Mucosa of gallbladder (tissue), 1 donor: ENCODE measurements around the gene PSMA7. TPM values are rescaled to one million over a fixed set of nuclear protein-coding genes. Genes with fewer than 3 reads are reported as not detected.
"Not testable (repeated sequence)": the region's sequence is repeated elsewhere in the genome, so short reads cannot be mapped to it uniquely, and the experiment has no call there.

Source experiments
- DNase-seq: peaks from one replicate; pipeline ENCODE4 v3.0.0-alpha.2; 2020; ENCODE audit warnings: low spot score
- total RNA-seq: library from RNA; stranded (reverse); gene quantifications from one replicate; pipeline ENCODE4 v1.2.1, GENCODE V29; 2021
- donor health status: DM: no; HTN: no; CAD: no.

PSMA7 gene
- total RNA-seq, 1 donor from 2014 or later: 189 TPM

DNA sequence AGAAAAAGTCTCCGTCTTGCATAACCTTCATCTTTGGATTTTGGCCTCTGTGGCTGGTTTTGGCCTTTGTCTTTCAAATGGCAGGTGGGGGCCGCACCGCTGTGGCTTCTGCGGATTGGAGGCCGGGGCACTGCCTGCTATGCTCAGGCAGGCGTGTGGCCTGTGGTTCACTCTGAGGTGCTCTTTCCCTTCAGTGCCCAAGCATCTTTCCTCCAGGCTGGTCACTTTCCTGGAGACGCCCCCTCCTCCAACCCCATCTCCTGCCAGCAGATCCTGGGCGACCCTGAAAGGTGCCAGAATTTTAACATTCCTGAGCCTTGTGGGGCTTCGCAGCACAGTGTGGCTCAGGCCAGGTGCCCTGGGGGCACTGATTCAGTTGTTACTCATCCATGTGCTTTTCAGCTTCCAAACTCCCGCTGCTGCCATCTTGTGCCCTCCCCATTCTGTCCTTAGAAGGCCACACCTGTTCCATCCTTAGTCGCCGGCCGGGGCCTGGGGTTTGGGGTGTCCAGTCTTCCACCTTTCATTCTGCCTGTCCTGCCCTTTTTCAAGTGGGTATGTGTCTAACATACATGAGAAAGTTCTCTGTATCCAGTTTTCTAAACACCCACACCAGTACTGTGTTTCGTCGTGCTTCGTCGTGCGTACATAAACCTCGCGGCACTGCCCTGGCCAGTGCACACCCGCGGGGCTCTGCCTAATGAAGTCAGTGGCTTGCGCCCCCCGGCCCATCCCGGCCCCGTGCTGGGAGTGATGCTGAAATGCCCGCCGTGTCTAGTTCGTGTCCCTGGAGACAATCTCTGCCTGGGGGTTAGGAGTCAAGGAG is 12.4 kb upstream of the PSMA7 start:
- no peak for DNase-seq

DNA sequence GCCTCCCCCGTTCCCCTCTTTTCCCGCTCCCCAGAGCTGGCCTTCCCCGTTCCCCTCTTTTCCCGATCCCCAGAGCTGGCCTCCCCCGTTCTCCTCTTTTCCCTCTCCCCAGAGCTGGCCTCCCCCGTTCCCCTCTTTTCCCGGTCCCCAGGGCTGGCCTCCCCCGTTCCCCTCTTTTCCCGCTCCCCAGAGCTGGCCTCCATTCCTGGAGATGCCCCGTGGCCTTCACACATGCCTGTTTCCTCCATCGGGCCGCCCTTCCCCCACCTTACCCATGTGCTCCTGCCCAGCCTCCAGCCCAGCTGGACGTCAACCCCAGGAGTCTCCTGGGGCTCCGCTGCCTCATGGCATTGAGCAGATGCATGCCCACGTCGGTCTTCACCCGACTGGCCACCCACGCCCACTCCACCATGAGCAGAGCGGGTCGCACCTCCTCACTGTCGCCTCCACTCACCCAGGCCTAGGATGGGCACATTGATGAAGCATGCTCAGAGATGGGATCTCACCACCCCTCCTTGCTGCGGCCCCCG is 8.7 kb upstream of the PSMA7 start:
- no peak for DNase-seq

DNA sequence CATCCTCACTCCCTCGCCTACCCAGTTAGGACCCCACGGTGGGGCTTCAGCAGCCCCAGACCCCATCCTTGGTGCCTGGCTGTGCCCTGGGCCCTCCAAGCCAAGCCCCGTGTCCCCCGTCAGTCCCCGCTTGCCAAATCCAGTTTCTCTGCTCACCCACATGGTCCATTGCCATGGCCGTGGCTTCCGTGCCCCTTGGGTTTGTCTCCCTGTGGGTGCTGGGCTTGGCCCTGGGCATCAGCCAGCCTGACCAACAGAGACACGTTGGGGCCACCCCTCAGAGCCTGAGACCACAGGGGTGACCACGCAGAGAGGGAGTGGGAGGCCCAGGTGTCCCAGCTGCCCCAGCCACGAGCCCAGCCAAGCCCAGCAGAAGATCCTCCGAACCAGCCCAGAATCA is 8.0 kb upstream of the PSMA7 start:
- no peak for DNase-seq

GRCh38 chr20:62150310-62150575 is 7.0 kb upstream of the PSMA7 start:
- no peak for DNase-seq

GRCh38 chr20:62149532-62150309 is 6.5 kb upstream of the PSMA7 start:
- DNase-seq: no peak

DNA sequence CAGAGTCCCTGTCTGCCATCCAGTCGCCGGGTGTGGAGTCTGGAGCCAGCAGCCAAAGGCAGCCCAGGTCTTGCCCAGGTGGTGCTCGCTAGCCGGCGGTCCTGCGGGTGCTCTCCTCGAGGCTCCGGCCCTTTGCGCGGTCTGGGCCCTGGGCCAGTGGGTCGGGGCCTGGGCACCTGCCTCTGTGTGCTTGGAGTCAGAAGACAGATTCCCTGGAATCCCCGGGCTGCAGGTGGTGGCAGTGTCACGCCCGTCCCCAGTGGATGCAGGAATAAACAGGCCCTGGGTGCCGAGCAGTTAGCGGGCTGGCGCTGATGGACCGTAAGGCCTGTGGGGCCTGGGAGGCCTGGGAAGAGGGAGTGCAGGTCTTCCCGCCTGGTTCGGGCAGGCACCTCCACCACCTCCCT is 5.7 kb upstream of the PSMA7 start:
- DNase-seq: no peak

DNA sequence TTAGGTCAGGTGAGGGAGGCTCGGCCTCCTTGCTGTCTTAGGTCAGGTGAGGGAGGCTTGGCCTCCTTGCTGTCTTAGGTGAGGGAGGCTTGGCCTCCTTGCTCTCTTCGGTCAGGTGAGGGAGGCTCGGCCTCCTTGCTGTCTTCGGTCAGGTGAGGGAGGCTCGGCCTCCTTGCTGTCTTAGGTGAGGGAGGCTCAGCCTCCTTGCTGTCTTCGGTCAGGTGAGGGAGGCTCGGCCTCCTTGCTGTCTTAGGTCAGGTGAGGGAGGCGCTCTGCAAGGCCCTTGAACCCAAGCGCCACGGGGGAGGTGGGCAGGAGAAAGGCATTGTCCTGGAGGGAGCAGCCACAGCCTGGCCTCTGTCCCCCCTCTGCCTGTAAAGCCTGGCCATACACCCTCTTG is 5.2 kb upstream of the PSMA7 start:
- not testable (repeated sequence) for DNase-seq

- DNase-seq: no peak
Observed at GRCh38 chr20:62147528-62147927, 4.3 kb upstream of the PSMA7 start.

- no peak for DNase-seq
Observed at GRCh38 chr20:62147125-62147524, 3.9 kb upstream of the PSMA7 start.

- no peak for DNase-seq
Observed at GRCh38 chr20:62146019-62146755, 3.0 kb upstream of the PSMA7 start.

GRCh38 chr20:62145688-62146018 is 2.5 kb upstream of the PSMA7 start:
- DNase-seq: no peak

GRCh38 chr20:62143957-62144825 is 997 bp upstream of the PSMA7 start:
- peak; percentile 27 for DNase-seq

GRCh38 chr20:62142252-62143080 is 728 bp downstream of the PSMA7 start:
- no peak for DNase-seq

GRCh38 chr20:62141397-62142251 is 1.6 kb downstream of the PSMA7 start:
- DNase-seq: peak; percentile 18

DNA sequence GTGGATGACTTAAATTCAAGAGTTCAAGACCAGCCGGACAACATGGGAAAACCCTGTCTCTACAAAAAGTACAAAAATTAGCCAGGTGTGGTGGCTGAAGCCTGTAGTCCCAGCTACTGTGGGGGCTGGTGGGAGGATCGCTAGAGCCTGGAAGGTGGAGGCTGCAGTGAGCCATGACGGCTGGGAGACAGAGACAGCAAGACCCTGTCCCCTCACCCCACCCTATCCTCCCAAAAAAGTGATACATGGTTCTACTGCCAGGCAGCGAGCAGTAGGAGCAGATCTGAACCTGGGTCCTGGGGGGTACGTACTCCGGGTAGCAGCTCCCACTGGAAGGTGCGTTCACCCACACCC is 2.2 kb downstream of the PSMA7 start:
- DNase-seq: no peak

GRCh38 chr20:62139636-62140035 is 3.6 kb downstream of the PSMA7 start:
- DNase-seq: no peak

- no peak for DNase-seq
Observed at GRCh38 chr20:62138912-62139311, 4.3 kb downstream of the PSMA7 start.

DNA sequence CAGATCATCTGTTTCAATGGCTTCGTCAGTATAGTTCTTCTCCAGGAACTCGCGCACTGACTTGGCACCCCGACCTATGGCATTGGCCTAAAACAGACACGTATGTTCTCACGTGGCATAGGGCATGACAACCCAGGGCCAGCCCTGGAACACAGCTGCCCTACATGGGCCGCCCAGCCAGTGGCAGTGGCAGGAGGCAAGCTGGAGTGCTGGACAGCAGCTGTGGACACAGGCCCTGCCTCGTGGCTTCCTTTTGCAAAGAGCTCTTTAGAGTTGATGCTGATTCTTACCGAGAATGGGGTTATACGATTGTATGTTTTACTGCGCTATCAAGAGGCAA is 5.0 kb downstream of the PSMA7 start:
- DNase-seq: no peak

DNA sequence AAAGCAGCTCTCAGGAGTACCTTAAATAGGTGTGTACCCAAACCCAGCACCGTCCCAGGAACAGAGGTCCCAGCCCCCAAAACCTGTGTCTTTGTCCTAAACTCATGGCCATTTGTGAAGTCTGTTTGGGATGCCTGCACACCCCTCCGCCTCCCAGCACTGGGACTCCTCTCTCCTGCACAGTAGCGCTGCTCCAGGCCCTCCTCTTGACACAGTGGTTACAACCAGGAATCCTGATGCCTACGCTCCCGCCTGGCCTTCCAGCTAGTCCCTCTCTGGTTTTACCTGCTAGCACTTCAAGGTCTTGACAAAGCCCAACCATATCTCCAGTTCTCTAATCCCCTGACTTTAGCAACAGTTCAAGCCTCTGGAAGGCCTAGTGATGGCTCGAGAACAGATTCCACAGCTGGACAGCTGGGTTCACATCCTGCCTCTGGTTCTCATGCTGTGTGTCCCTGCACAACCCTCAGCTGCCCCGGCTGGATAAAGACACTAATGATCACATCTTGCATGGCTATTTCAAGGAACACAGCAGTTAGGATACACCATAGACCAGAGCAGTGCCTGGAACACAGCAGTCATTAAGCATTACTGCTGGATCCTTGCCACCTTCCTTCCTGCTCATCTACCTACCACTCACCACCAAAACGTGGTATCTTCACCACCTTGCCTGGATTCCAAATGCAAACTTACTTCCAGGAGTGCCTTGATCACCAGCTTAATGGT is 5.6 kb downstream of the PSMA7 start:
- DNase-seq: no peak

DNA sequence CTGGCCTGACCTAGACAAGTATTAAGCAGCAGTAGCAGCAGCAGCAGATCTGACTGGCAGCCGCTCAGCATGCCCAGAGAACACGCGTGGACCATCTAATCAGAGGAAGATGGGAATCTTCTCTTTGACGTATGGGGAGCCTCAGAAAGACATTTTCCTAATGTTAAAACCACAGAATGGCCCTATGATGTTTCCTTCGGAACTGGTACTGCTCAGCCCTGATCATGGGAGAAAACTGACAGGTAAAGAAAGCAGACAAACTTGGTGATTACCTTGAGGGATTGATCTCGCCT is 6.2 kb downstream of the PSMA7 start:
- DNase-seq: no peak
